CD4-positive, alpha-beta T cell treated with Interleukin-2 at 100 ng/mL for 4 hours (primary cell): ENCODE data around the gene KRTAP11-1.

Experiments
- DNase-seq: peaks from one replicate; pipeline ENCODE4 v3.0.0-alpha.2; 2020; ENCODE audit warnings: low spot score

Gene KRTAP11-1

GRCh38 chr21:30881480-30881879, at the start of gene KRTAP11-1:
TSS of gene KRTAP11-1 (minus strand) at chr21:30881580. CDS start at chr21:30881524, 56 bp downstream.
- DNase-seq: no peak

GRCh38 chr21:30924146-30924700, 42.8 kb upstream of the KRTAP11-1 start:
- DNase-seq: no peak

- DNase-seq: no peak
Measured at GRCh38 chr21:30921129-30921528, 39.7 kb upstream of the KRTAP11-1 start.

GRCh38 chr21:30917557-30917956, 36.2 kb upstream of the KRTAP11-1 start:
- DNase-seq: no peak

GRCh38 chr21:30900881-30901280, 19.5 kb upstream of the KRTAP11-1 start:
- DNase-seq: no peak

- no peak for DNase-seq
Measured at GRCh38 chr21:30882866-30883597, 1.7 kb upstream of the KRTAP11-1 start.

- DNase-seq: no peak
Measured at GRCh38 chr21:30880914-30881313, 466 bp downstream of the KRTAP11-1 start.

- no peak for DNase-seq
Measured at GRCh38 chr21:30874526-30874925, 6.9 kb downstream of the KRTAP11-1 start.

- no peak for DNase-seq
Measured at GRCh38 chr21:30847627-30848500, 33.5 kb downstream of the KRTAP11-1 start.

- DNase-seq: no peak
Measured at GRCh38 chr21:30842990-30843389, 38.4 kb downstream of the KRTAP11-1 start.

- no peak for DNase-seq
Measured at GRCh38 chr21:30839304-30839703, 42.1 kb downstream of the KRTAP11-1 start.

- DNase-seq: no peak
Measured at GRCh38 chr21:30838536-30838935, 42.8 kb downstream of the KRTAP11-1 start.

- DNase-seq: peak; percentile 42
Measured at GRCh38 chr21:30831194-30831765, 50.1 kb downstream of the KRTAP11-1 start.
